A549 (cell line): ENCODE data around the gene NFAM1.

Experiments
- CTCF ChIP-seq: fragments of >200 bp; sonication (Bioruptor Twin); formaldehyde crosslinking; IDR thresholded peaks from 3 replicates; pipeline ENCODE4 v1.5.1; 2016
- E2F6 ChIP-seq: IDR thresholded peaks from 2 replicates; pipeline ENCODE4 v1.6.1; 2012; ENCODE audit warnings: low read depth, borderline replicate concordance
- EHMT2 ChIP-seq: fragments of 200-600 bp; sonication (generic); IDR thresholded peaks from 2 replicates; pipeline ENCODE4 v1.6.1; 2016; ENCODE audit warnings: antibody characterized with exemption, low read depth, mild to moderate bottlenecking, moderate library complexity
- ESRRA ChIP-seq: fragments of 150-350 bp; IDR thresholded peaks from 2 replicates; pipeline ENCODE4 v1.6.1; 2014; ENCODE audit warnings: mild to moderate bottlenecking, low read length, borderline replicate concordance
- FOSL2 ChIP-seq, 2 experiments: fragments of 450-650 bp in 1 of 2; fragments of >200 bp in 1 of 2; sonication (Bioruptor Twin) in 1 of 2; formaldehyde crosslinking; IDR thresholded peaks; 2 replicates each; pipeline versions ENCODE4 v1.5.0 to v1.6.1; 2016 to 2020; ENCODE audit warnings: mild to moderate bottlenecking in 1 of 2, moderate library complexity in 1 of 2
- JUNB ChIP-seq: fragments of >200 bp; sonication (Bioruptor Twin); formaldehyde crosslinking; IDR thresholded peaks from 2 replicates; pipeline ENCODE4 v1.6.1; 2016
- PHF8 ChIP-seq: fragments of 200-600 bp; sonication (generic); IDR thresholded peaks from 2 replicates; pipeline ENCODE4 v1.6.1; 2016; ENCODE audit warnings: low read depth, mild to moderate bottlenecking, antibody characterized with exemption, moderate library complexity, borderline replicate concordance
- POLR2A ChIP-seq: IDR thresholded peaks from 2 replicates; pipeline ENCODE4 v1.6.1; 2012; ENCODE audit warnings: mild to moderate bottlenecking, low read length
- POLR2AphosphoS2 ChIP-seq: conservative IDR thresholded peaks from 2 replicates; pipeline ENCODE4 v1.6.1; 2012; ENCODE audit warnings: low read length, improper control_type of control experiment, inconsistent platforms
- RCOR1 ChIP-seq: fragments of 150-350 bp; IDR thresholded peaks from 2 replicates; pipeline ENCODE4 v1.6.1; 2014; ENCODE audit warnings: antibody characterized with exemption, low read length, low read depth
- RFX5 ChIP-seq: fragments of 450-650 bp; IDR thresholded peaks from 2 replicates; pipeline ENCODE4 v1.7.1; 2014; ENCODE audit warnings: antibody characterized with exemption, mild to moderate bottlenecking, moderate library complexity
- SREBF2 ChIP-seq: fragments of 450-650 bp; IDR thresholded peaks from 2 replicates; pipeline ENCODE4 v1.6.1; 2014; ENCODE audit warnings: mild to moderate bottlenecking, moderate library complexity
- ZFP36 ChIP-seq: fragments of 450-650 bp; IDR thresholded peaks from 2 replicates; pipeline ENCODE4 v1.6.1; 2014; ENCODE audit warnings: borderline replicate concordance; ENCODE audit not compliant: partially characterized antibody

DNA sequence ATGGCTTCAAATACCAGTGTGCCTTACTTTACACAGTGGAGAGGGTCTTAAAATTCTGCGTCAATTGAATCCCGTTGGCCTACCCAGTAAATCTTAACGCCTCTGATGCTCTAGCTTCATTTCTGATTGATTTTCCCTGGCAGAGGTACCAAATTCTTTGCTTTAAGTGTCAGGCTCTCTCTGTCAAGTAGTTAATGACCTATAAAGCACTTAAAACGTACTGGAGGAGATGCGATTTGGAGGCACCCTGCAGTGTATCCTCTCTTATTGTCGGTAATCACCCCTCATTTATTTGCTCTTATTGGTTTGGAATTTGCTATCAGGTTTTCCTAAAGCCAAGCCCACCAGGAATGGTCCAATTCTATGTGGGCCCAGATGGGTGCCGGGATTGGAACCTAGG is 59.2 kb downstream of the NFAM1 start:
- no peak for TF ChIP-seq ESRRA
- TF ChIP-seq CTCF, result no peak
- TF ChIP-seq E2F6, result no peak
- TF ChIP-seq POLR2A, result no peak
- TF ChIP-seq SREBF2, result no peak
- no peak for TF ChIP-seq EHMT2
- no peak for TF ChIP-seq RFX5
- no peak for TF ChIP-seq RCOR1
- no peak for TF ChIP-seq PHF8
- TF ChIP-seq JUNB, result no peak
- no peak for TF ChIP-seq FOSL2 (IDR thresholded peaks at IDR 0.05)
- TF ChIP-seq FOSL2 (CRISPR knock-in tag; IDR thresholded peaks at IDR 0.05), result no peak
- no peak for TF ChIP-seq POLR2AphosphoS2
- no peak for TF ChIP-seq ZFP36
